Cortex of kidney (tissue), 1 donor: ENCODE measurements around the gene SH3BP1.
"Not testable (repeated sequence)": the region's sequence is repeated elsewhere in the genome, so short reads cannot be mapped to it uniquely, and the experiment has no call there.

ENCODE experiments used
- DNase-seq: peaks from one replicate; lab custom pipeline; 2025; lab: John Stamatoyannopoulos, UW

Gene SH3BP1

GRCh38 chr22:37633625-37634416, 5.6 kb upstream of the SH3BP1 start:
- no peak for DNase-seq

GRCh38 chr22:37634417-37634924, 5.0 kb upstream of the SH3BP1 start:
- DNase-seq: no peak

- no peak for DNase-seq
Observed at GRCh38 chr22:37635157-37635556, 4.3 kb upstream of the SH3BP1 start.

GRCh38 chr22:37636186-37636948, 3.1 kb upstream of the SH3BP1 start:
- DNase-seq: no peak

GRCh38 chr22:37636949-37637273, 2.6 kb upstream of the SH3BP1 start:
- DNase-seq: no peak

GRCh38 chr22:37638391-37639069, 939 bp upstream of the SH3BP1 start:
- DNase-seq: no peak

- no peak for DNase-seq
Observed at GRCh38 chr22:37639771-37640590, 512 bp downstream of the SH3BP1 start.

GRCh38 chr22:37640591-37641560, 1.4 kb downstream of the SH3BP1 start:
- DNase-seq: no peak

GRCh38 chr22:37641561-37641949, 2.1 kb downstream of the SH3BP1 start:
- no peak for DNase-seq

- DNase-seq: no peak
Observed at GRCh38 chr22:37643225-37643847, 3.9 kb downstream of the SH3BP1 start.

- no peak for DNase-seq
Observed at GRCh38 chr22:37647317-37647716, 7.8 kb downstream of the SH3BP1 start.

GRCh38 chr22:37647928-37648327, 8.5 kb downstream of the SH3BP1 start:
- DNase-seq: no peak

- DNase-seq: no peak
Observed at GRCh38 chr22:37650463-37651136, 11.1 kb downstream of the SH3BP1 start.

- no peak for DNase-seq
Observed at GRCh38 chr22:37654563-37655251, 15.2 kb downstream of the SH3BP1 start.

GRCh38 chr22:37655252-37655563, 15.7 kb downstream of the SH3BP1 start:
- no peak for DNase-seq

GRCh38 chr22:37656583-37656982, 17.1 kb downstream of the SH3BP1 start:
- DNase-seq: not testable (repeated sequence)

GRCh38 chr22:37657590-37658132, 18.2 kb downstream of the SH3BP1 start:
- DNase-seq: no peak

- no peak for DNase-seq
Observed at GRCh38 chr22:37658133-37659065, 18.9 kb downstream of the SH3BP1 start, which contains the start of gene PDXP. PDXP (plus strand) TSS chr22:37658723; CDS start chr22:37658783, 60 bp downstream.
